CD4-positive, CD25-positive, alpha-beta regulatory T cell (primary cell): Measurements from ENCODE around the gene ENG. TPM values are rescaled to one million over a fixed set of nuclear protein-coding genes. Genes with fewer than 3 reads are reported as not detected.

Source experiments
- ATAC-seq, 2 donors: fragments of 150-1000 bp; cut with Tn5 transposase; one replicate each; pipeline ENCODE4 v1.10.0; 2021; ENCODE audit warnings: low read depth in 2 of 2, moderate number of reproducible peaks in 2 of 2, moderate library complexity in 1 of 2
- DNase-seq, 3 donors: peaks; one replicate each; pipeline versions ENCODE4 v3.0.0 to v3.0.0-alpha.2; 2012 to 2022; ENCODE audit warnings: mixed read lengths in 1 of 3
- H3K27ac ChIP-seq: one replicate; pipeline ENCODE4 v1.7.0; 2013; ENCODE audit warnings: mild to moderate bottlenecking, low read length; ENCODE audit not compliant: insufficient read depth, poor library complexity, severe bottlenecking
- H3K27me3 ChIP-seq: one replicate; pipeline ENCODE4 v1.7.0; 2013; ENCODE audit warnings: low read length; ENCODE audit not compliant: control insufficient read depth, insufficient read depth
- H3K36me3 ChIP-seq: one replicate; pipeline ENCODE4 v1.7.0; 2013; ENCODE audit warnings: mild to moderate bottlenecking, low read length, moderate library complexity; ENCODE audit not compliant: control insufficient read depth, insufficient read depth
- H3K4me1 ChIP-seq: 2 replicates; pipeline ENCODE4 v1.7.0; 2013; ENCODE audit warnings: mild to moderate bottlenecking, low read length; ENCODE audit not compliant: insufficient read depth, control insufficient read depth, poor library complexity, severe bottlenecking
- H3K4me3 ChIP-seq: one replicate; pipeline ENCODE4 v1.7.0; 2013; ENCODE audit warnings: low read depth, mild to moderate bottlenecking, low read length, moderate library complexity
- H3K9me3 ChIP-seq, 2 experiments: 1 replicate in 1 of 2; 2 replicates in 1 of 2; pipeline ENCODE4 v1.7.0; 2013; ENCODE audit warnings: low read length in 2 of 2, mild to moderate bottlenecking in 1 of 2, moderate library complexity in 1 of 2; ENCODE audit not compliant: control insufficient read depth in 2 of 2
- H3K27ac Mint-ChIP-seq, 3 donors: one replicate each; pipeline ENCODE4 v1.8.0; 2020 to 2022; ENCODE audit warnings: mild to moderate bottlenecking in 3 of 3, mixed read lengths in 3 of 3, moderate library complexity in 2 of 3
- H3K27me3 Mint-ChIP-seq: one replicate; pipeline ENCODE4 v1.8.0; 2022; ENCODE audit warnings: mild to moderate bottlenecking, mixed read lengths
- H3K36me3 Mint-ChIP-seq: one replicate; pipeline ENCODE4 v1.8.0; 2020; ENCODE audit warnings: mixed read lengths
- H3K4me1 Mint-ChIP-seq, 4 donors: one replicate each; pipeline ENCODE4 v1.8.0; 2020 to 2022; ENCODE audit warnings: mixed read lengths in 4 of 4, mild to moderate bottlenecking in 1 of 4
- H3K4me3 Mint-ChIP-seq, 4 donors: one replicate each; pipeline ENCODE4 v1.8.0; 2020 to 2022; ENCODE audit warnings: mild to moderate bottlenecking in 4 of 4, mixed read lengths in 4 of 4, moderate library complexity in 3 of 4
- H3K9me3 Mint-ChIP-seq, 7 donors: one replicate each; pipeline ENCODE4 v1.8.0; 2020 to 2022; ENCODE audit warnings: mixed read lengths in 7 of 7, mild to moderate bottlenecking in 3 of 7, moderate library complexity in 2 of 7
- polyA plus RNA-seq, 4 donors: library from polyadenylated mRNA; unstranded; fragments of 300-500 nt; fragmentation: Illumina TruSeq; gene quantifications; one replicate each; pipeline ENCODE4 v1.2.3, GENCODE V29; 2021
- total RNA-seq: library from RNA; stranded (reverse); gene quantifications from one replicate; pipeline ENCODE4 v1.2.3, GENCODE V29; 2022

ENG gene
- total and polyA plus RNA-seq, 5 donors from 2014 or later = 0.71 to 3.6 (median 1.9) TPM

DNA sequence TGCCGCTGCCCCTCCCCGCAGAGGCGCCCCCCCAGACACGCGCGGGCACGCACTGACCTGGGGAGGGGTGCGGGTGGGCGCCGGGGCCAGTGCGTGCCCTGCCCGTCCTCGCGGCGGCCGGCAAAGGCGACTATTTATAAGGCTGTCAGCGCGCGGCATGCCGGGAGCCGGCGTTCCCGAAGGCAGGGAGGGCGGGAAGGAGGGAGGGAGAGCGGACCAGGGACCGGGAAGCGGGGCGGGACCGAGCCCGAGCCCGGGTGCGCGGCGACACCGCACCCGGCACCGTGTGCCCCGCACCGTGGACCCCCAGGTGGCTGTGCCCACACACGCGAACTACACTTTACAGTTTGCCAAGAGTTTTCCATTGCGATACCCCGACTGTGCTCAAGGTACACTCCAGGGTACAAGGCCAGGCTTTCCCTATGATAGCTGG is 23.1 kb upstream of the ENG start, which contains the start of gene AK1:
AK1 (minus strand) TSS at position 110 of the 433 bp plus-strand sequence. CDS start 3,058 bp downstream, outside the sequence.
- Mint-ChIP-seq H3K4me3 (peak within 1 kb of the TSS in 1 of 4 donors; percentile 48), H3K36me3 (peaks cover 8% of the 10 kb centered on the region), H3K27ac (peak within 1 kb of the TSS in 1 of 3 donors; percentile 49), H3K27me3 (no peaks in the 10 kb centered on the region), H3K9me3 (no peaks in the 10 kb centered on the region), H3K4me1 (peaks cover 0 to 14% (median 4%) of the 10 kb centered on the region in 4 donors)
- DNase-seq (no peak), ATAC-seq (no peak)
- Histone ChIP-seq H3K27me3 (no peaks in the 10 kb centered on the region), H3K27ac (no peak within 1 kb of the TSS), H3K36me3 (no peaks in the 10 kb centered on the region), H3K4me1 (peaks cover 9% of the 10 kb centered on the region), H3K4me3 (no peak within 1 kb of the TSS), H3K9me3 (no peaks in the 10 kb centered on the region)

DNA sequence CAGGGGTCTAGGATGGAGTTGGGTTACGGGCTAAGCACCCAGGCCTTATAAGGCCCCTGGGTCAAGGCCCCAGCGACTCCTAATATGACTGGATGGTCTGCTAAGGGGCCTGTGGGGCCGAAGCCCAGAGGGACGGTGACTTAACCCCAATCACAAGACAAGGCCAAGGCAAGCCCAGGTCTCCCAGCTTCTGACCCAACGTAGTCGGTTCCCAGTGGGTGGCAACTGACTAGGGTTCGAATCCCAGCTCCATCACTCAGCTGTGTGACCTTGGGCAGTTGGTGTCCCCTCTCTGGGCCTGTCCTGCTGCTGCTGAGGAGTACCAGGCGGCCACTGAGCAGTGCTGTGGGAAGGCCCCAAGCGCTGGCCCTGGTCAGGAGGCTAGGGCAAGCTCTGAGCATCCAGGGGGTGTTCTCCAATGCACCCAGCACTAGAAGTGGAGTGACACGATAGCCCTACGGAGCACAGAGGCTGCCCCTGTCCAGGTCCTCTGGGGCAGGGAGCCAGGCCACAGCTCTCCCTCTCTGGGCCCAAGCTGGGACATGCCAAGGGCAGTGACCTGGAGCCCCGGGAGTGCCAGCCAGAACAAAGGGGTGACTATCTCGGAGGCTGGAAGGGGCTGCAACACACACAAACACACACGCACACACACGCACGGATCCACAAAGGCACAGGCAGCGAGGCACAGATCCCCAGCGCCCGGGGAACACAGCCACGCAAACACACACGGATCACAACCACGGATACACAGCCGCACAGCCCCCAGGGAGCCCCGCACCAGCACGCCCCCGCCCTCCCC is 22.5 kb upstream of the ENG start:
- Histone ChIP-seq H3K27ac (no peak overlapping the region), H3K36me3 (no peaks in the 10 kb centered on the region), H3K4me3 (no peak overlapping the region), H3K9me3 (no peaks in the 10 kb centered on the region), H3K4me1 (peaks cover 9% of the 10 kb centered on the region), H3K27me3 (no peaks in the 10 kb centered on the region)
- peaks cover 8% of the 10 kb centered on the region for H3K36me3 Mint-ChIP-seq
- no peaks in the 10 kb centered on the region for H3K9me3 Mint-ChIP-seq
- H3K27me3 Mint-ChIP-seq = no peaks in the 10 kb centered on the region
- H3K27ac Mint-ChIP-seq = no peak overlapping the region
- no peak overlapping the region for H3K4me3 Mint-ChIP-seq
- H3K4me1 Mint-ChIP-seq = peaks cover 0 to 11% (median 4%) of the 10 kb centered on the region in 4 donors
- no peak for ATAC-seq
- DNase-seq = no peak

DNA sequence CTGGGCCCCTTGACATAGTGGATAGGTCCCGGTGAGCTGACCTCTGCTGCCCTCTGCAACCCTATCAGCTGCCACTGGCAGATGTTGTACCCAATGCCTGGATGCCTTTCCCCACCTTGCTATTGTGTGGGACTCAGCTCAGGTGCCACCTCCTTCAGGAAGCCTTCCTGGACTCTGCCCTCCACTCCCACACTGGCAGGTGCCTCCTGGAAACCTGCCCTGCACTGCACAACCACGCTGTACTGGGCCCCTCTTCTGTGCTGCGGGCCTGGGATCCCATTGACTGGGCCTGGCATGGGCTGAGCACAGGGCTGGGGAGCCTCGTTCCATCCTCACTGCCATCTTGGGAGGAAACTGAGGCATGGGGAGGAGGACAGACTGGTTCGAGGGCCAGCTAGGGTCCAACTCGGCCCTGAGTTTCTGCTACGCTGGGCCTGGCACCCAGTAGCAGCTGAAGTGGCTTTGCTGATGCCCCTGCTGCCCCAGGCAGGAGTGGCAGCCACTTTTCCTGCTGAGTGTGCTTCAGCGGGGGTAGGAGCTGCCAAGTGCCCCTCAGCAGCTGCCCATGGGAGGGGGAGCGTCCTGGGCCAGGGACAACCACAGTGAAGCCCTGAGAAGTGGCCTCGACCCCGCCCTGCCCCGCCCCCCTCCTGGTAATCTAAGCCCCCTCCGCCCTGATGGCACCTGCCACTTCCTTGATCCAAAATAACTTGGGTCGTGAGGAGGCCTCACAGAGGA is 21.7 kb upstream of the ENG start:
- Mint-ChIP-seq H3K4me1 (peaks cover 0 to 16% (median 4%) of the 10 kb centered on the region in 4 donors), H3K27me3 (no peaks in the 10 kb centered on the region), H3K36me3 (peaks cover 11% of the 10 kb centered on the region), H3K9me3 (no peaks in the 10 kb centered on the region), H3K27ac (no peak overlapping the region), H3K4me3 (no peak overlapping the region)
- H3K27ac ChIP-seq = no peak overlapping the region
- no peak overlapping the region for H3K4me3 ChIP-seq
- no peaks in the 10 kb centered on the region for H3K36me3 ChIP-seq
- no peak for ATAC-seq
- peaks cover 9% of the 10 kb centered on the region for H3K4me1 ChIP-seq
- no peaks in the 10 kb centered on the region for H3K27me3 ChIP-seq
- H3K9me3 ChIP-seq = no peaks in the 10 kb centered on the region
- DNase-seq = no peak

DNA sequence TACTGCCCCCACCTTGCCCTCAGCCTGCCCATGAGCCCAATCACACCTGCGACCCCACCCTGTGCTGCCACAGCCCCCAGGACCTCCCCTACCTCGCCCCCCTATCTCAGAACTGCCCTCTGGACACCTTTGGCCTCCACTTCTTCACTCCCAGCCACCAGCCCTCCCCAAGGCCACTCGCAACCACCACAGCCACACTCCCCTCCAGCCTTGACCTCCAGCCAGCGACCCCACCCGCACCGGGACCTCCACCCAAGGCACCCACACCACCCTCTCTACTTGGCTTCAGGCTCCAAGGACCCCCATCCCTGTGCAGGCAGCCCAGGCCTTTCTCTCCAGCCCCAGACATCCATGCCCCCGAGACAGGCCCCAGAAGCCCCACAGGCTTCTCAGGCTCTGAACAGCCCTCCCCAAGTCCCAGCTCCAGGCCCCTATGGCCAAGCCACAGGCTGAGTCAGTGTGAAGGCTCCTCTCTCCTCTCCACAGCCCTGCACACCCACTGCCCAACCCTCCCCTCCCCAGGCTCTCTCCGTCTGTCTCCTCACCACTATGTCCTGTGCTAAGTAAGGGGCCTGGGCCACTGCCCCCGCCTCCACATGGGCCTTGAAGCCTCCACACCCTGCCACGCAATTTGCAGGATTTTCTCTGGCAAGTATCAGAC is 21.0 kb upstream of the ENG start:
- ATAC-seq (no peak), DNase-seq (no peak)
- no peak overlapping the region for H3K4me3 ChIP-seq
- peaks cover 9% of the 10 kb centered on the region for H3K4me1 ChIP-seq
- Mint-ChIP-seq H3K4me3 (no peak overlapping the region), H3K27me3 (no peaks in the 10 kb centered on the region), H3K4me1 (peaks cover 0 to 16% (median 4%) of the 10 kb centered on the region in 4 donors), H3K27ac (no peak overlapping the region), H3K36me3 (peaks cover 12% of the 10 kb centered on the region), H3K9me3 (no peaks in the 10 kb centered on the region)
- H3K27me3 ChIP-seq = no peaks in the 10 kb centered on the region
- H3K36me3 ChIP-seq = no peaks in the 10 kb centered on the region
- H3K9me3 ChIP-seq = no peaks in the 10 kb centered on the region
- H3K27ac ChIP-seq = no peak overlapping the region

DNA sequence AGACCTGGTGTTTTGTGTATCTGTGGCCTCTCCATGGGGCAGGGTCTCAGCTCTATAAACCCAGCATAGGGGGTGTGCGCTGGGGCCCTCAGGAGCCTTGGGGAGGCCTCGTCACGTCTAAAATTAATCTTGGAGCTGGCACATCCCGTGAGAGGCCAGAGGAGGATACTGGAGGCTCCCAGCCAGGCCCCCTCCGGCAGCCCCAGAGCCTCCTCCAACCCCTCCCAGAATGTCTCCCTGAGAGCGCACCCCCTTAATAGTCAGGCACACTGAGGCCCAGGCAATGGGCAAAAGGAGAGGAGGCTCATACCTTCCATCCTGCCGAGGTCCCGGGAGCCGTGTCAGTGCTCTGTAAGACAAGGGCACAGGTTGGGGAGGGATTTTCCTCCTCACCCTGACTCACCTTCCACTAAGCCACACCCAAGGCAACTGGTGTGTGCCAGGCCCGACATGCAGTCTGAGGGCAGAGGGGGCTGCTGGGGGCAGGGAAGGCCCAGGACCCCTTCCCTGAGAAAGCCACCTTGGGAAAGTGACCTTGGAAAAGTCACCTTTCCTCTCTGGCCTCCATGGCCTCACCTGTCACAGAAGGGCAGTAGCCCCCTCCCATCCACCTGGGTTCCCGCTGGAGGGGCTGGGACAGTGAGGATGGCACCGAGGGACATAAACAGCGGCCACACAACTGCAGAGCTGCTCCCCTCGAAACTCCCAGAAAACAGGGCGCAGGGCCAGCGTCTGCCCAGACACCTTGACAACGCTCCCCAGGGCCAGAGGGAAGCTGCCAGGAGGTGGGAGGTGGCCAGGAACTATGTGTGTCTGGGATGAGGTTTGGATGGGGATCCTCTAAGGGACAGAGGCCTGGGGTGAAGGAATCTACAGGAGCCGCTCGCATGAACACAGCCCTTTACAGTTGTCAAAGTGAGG is 20.1 kb upstream of the ENG start:
- Mint-ChIP-seq H3K4me3 (no peak overlapping the region), H3K9me3 (no peaks in the 10 kb centered on the region), H3K36me3 (peaks cover 12% of the 10 kb centered on the region), H3K27ac (no peak overlapping the region), H3K4me1 (peaks cover 0 to 16% (median 4%) of the 10 kb centered on the region in 4 donors), H3K27me3 (no peaks in the 10 kb centered on the region)
- peaks cover 9% of the 10 kb centered on the region for H3K4me1 ChIP-seq
- no peak overlapping the region for H3K27ac ChIP-seq
- ATAC-seq (no peak), DNase-seq (no peak)
- H3K36me3 ChIP-seq = no peaks in the 10 kb centered on the region
- no peaks in the 10 kb centered on the region for H3K27me3 ChIP-seq
- H3K9me3 ChIP-seq = no peaks in the 10 kb centered on the region
- H3K4me3 ChIP-seq = no peak overlapping the region

DNA sequence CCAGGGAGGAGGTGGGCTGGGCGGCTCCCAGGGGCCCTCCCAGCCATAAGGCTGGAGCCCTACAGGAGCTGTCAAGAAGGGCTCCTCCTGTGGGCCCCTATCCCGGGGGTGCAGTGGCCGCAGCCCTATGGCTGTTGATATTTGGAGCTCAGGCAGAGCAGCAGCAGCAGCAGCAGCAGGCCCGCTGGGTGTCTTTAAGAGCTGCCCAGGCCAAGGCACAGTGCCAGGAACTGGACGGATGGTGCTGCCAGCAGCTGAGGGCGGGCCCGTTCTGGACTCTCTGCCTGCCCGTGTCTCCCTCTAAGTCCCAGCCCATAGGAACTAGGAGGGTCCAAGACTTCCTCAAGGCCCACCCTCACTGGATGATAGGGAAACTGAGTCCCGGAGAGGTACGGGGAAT is 19.4 kb upstream of the ENG start:
- H3K9me3 Mint-ChIP-seq = no peaks in the 10 kb centered on the region
- no peak for DNase-seq
- peaks cover 0 to 16% (median 4%) of the 10 kb centered on the region in 4 donors for H3K4me1 Mint-ChIP-seq

DNA sequence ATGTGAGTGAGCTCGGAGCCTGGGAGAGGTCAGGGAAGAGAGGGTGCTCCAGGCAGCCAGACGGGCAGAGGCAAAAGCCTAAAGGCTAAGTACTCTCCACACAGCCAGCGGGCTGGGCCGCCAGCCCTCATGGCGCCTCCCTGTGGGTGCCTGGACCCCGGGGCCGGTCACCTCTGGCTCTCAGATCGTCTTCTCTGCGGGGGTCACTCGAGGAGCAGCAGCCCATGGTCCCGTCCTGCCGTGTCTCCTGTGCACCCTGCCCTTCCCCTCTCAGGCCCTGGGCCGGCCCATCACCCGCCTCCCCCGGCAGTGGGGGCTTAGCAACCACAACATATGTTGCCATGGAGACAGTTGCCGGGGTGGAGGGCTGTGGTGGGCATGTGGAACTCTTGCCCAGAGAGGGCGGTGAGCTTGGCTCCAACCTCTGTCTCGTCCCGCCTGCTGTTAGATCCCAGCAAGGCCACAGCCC is 18.8 kb upstream of the ENG start:
- Histone ChIP-seq H3K4me1 (peaks cover 9% of the 10 kb centered on the region), H3K9me3 (no peaks in the 10 kb centered on the region), H3K27ac (no peak overlapping the region), H3K36me3 (no peaks in the 10 kb centered on the region), H3K27me3 (no peaks in the 10 kb centered on the region), H3K4me3 (no peak overlapping the region)
- H3K27me3 Mint-ChIP-seq = no peaks in the 10 kb centered on the region
- no peak overlapping the region for H3K4me3 Mint-ChIP-seq
- H3K4me1 Mint-ChIP-seq = peaks cover 0 to 13% (median 3%) of the 10 kb centered on the region in 4 donors
- ATAC-seq = no peak
- no peak for DNase-seq
- no peaks in the 10 kb centered on the region for H3K9me3 Mint-ChIP-seq
- H3K27ac Mint-ChIP-seq = no peak overlapping the region
- peaks cover 9% of the 10 kb centered on the region for H3K36me3 Mint-ChIP-seq

More for the DNA sequence above, 19.4 kb upstream of the ENG start:
- Mint-ChIP-seq H3K27me3 (no peaks in the 10 kb centered on the region), H3K36me3 (peaks cover 9% of the 10 kb centered on the region), H3K4me3 (no peak overlapping the region), H3K27ac (no peak overlapping the region)
- Histone ChIP-seq H3K27me3 (no peaks in the 10 kb centered on the region), H3K27ac (no peak overlapping the region), H3K4me1 (peaks cover 9% of the 10 kb centered on the region), H3K4me3 (no peak overlapping the region), H3K36me3 (no peaks in the 10 kb centered on the region), H3K9me3 (no peaks in the 10 kb centered on the region)
- no peak for ATAC-seq
